HCT116 (cell line): ENCODE results near the gene ACSF2. TPM values are rescaled to one million over a fixed set of nuclear protein-coding genes. Genes with fewer than 3 reads are reported as not detected.

Experiments
- ATAC-seq: fragments of 200-7000 bp; cut with Tn5 transposase; 2 replicates; pipeline ENCODE4 v1.9.1; 2020; ENCODE audit warnings: mild to moderate bottlenecking, moderate library complexity
- BruUV-seq: library from RNA; stranded (reverse); fragments of 400-500 nt; replicated peaks from 2 replicates; lab custom pipeline; 2021; lab: Mats Ljungman, UMichigan
- CTCF ChIA-PET: fragments of 300-600 bp; sonication (Branson Sonifier 250); formaldehyde crosslinking; loops from one replicate; lab custom pipeline; 2021; ENCODE audit warnings: antibody characterized with exemption; lab: Charles Lee
- POLR2A ChIA-PET: fragments of 300-600, 350-600 bp; sonication (Branson Sonifier 250); formaldehyde crosslinking; loops from one replicate; lab custom pipeline; 2021; ENCODE audit warnings: antibody characterized with exemption; lab: Charles Lee
- RAD21 ChIA-PET, 2 experiments: fragments of 300-600 bp; sonication (Branson Sonifier 250); formaldehyde crosslinking; loops; one replicate each; lab custom pipeline; 2023; ENCODE audit warnings: low total read pairs in 2 of 2; ENCODE audit not compliant: uncharacterized antibody in 2 of 2, unreplicated experiment in 2 of 2, low non-redundant PET in 1 of 2; lab: Charles Lee
- DNase-seq: peaks from one replicate; pipeline ENCODE4 v3.0.0-alpha.2; 2010; ENCODE audit warnings: low read depth, low spot score
- H2AFZ ChIP-seq: fragments of 200-600 bp; shearing (Covaris generic), sonication (generic); 2 replicates; pipeline ENCODE4 v1.6.1; 2017; ENCODE audit warnings: low read depth, mixed run types, mixed read lengths, antibody characterized with exemption, low read length; ENCODE audit not compliant: poor library complexity, severe bottlenecking
- H3K27ac ChIP-seq: 2 replicates; pipeline ENCODE4 v1.5.1; 2012; ENCODE audit warnings: low read depth, low read length
- H3K27me3 ChIP-seq: fragments of 200-600 bp; sonication (generic); 2 replicates; pipeline ENCODE4 v1.6.1; 2016; ENCODE audit warnings: mixed run types, low read length, mixed read lengths; ENCODE audit not compliant: insufficient read depth
- H3K36me3 ChIP-seq, 2 experiments: fragments of 200-500 bp in 1 of 2; fragments of 200-600 bp in 1 of 2; sonication (Bioruptor generic) in 1 of 2; sonication (generic) in 1 of 2; 2 replicates each; pipeline versions ENCODE4 v1.5.1 to v1.6.1; 2014 to 2016; ENCODE audit warnings: low read length in 2 of 2, inconsistent platforms in 1 of 2, mixed read lengths in 1 of 2, mixed run types in 1 of 2; ENCODE audit not compliant: insufficient read depth in 2 of 2, control insufficient read depth in 1 of 2
- H3K4me1 ChIP-seq, 2 experiments: fragments of 200-600 bp in 1 of 2; sonication (generic) in 1 of 2; 2 replicates each; pipeline versions ENCODE4 v1.5.1 to v1.6.1; 2012 to 2017; ENCODE audit warnings: low read length in 2 of 2, inconsistent platforms in 1 of 2, mild to moderate bottlenecking in 1 of 2, mixed read lengths in 1 of 2, mixed run types in 1 of 2, moderate library complexity in 1 of 2; ENCODE audit not compliant: insufficient read depth in 2 of 2, control insufficient read depth in 1 of 2
- H3K4me2 ChIP-seq: fragments of 200-600 bp; sonication (generic); 2 replicates; pipeline ENCODE4 v1.6.1; 2017; ENCODE audit warnings: mixed run types, low read length, mixed read lengths
- H3K4me3 ChIP-seq, 2 experiments: fragments of 200-600 bp in 1 of 2; sonication (generic) in 1 of 2; replicated peaks in 1 of 2; 2 replicates each; pipeline ENCODE4 v1.5.1; 2011 to 2016; ENCODE audit warnings: low read length in 2 of 2, control low read depth in 1 of 2, low read depth in 1 of 2, mild to moderate bottlenecking in 1 of 2, mixed read lengths in 1 of 2, mixed run types in 1 of 2
- H3K79me2 ChIP-seq: fragments of 200-600 bp; sonication (generic); 2 replicates; pipeline ENCODE4 v1.6.1; 2017; ENCODE audit warnings: mild to moderate bottlenecking, mixed run types, low read length, moderate library complexity, mixed read lengths; ENCODE audit not compliant: insufficient read depth
- H3K9ac ChIP-seq: fragments of 200-600 bp; sonication (generic); 2 replicates; pipeline ENCODE4 v1.6.1; 2016; ENCODE audit warnings: low read length, mixed read lengths
- H3K9me2 ChIP-seq: fragments of 200-600 bp; sonication (generic), shearing (Covaris generic); 2 replicates; pipeline ENCODE4 v1.6.1; 2017; ENCODE audit warnings: mixed run types, mild to moderate bottlenecking, moderate library complexity; ENCODE audit not compliant: insufficient read depth
- H3K9me3 ChIP-seq, 2 experiments: fragments of 200-500 bp in 1 of 2; fragments of 200-600 bp in 1 of 2; sonication (Bioruptor generic) in 1 of 2; sonication (generic) in 1 of 2; 2 replicates each; pipeline ENCODE4 v1.6.1; 2014 to 2017; ENCODE audit warnings: low read length in 2 of 2, mixed read lengths in 2 of 2, inconsistent platforms in 1 of 2, low read depth in 1 of 2, mild to moderate bottlenecking in 1 of 2, mixed run types in 1 of 2, moderate library complexity in 1 of 2; ENCODE audit not compliant: control insufficient read depth in 1 of 2, insufficient read depth in 1 of 2
- H4K20me1 ChIP-seq: fragments of 200-600 bp; sonication (generic), shearing (Covaris generic); 2 replicates; pipeline ENCODE4 v1.6.1; 2017; ENCODE audit warnings: mixed run types, mild to moderate bottlenecking, moderate library complexity; ENCODE audit not compliant: insufficient read depth
- EGR1 ChIP-seq: IDR thresholded peaks from 2 replicates; pipeline ENCODE4 v1.6.1; 2012; ENCODE audit warnings: low read depth
- EZH2 ChIP-seq: fragments of 200-600 bp; sonication (generic); IDR thresholded peaks from 2 replicates; pipeline ENCODE4 v1.6.1; 2017; ENCODE audit warnings: antibody characterized with exemption, mixed run types
- EZH2phosphoT487 ChIP-seq: fragments of 200-600 bp; IDR thresholded peaks from 2 replicates; pipeline ENCODE4 v1.6.1; 2018; ENCODE audit warnings: antibody characterized with exemption, borderline replicate concordance
- POLR2AphosphoS5 ChIP-seq: IDR thresholded peaks from 2 replicates; pipeline ENCODE4 v1.6.1; 2011; ENCODE audit warnings: mild to moderate bottlenecking, low read depth, low read length, moderate library complexity
- RAD21 ChIP-seq: IDR thresholded peaks from 2 replicates; pipeline ENCODE4 v1.6.1; 2012; ENCODE audit warnings: low read depth, mild to moderate bottlenecking
- SIN3A ChIP-seq: IDR thresholded peaks from 2 replicates; pipeline ENCODE4 v1.6.1; 2012; ENCODE audit warnings: low read depth
- SP1 ChIP-seq: IDR thresholded peaks from 2 replicates; pipeline ENCODE4 v1.6.1; 2012; ENCODE audit warnings: low read depth
- TCF7L2 ChIP-seq: IDR thresholded peaks from 2 replicates; pipeline ENCODE4 v1.7.0; 2011; ENCODE audit warnings: borderline replicate concordance, inconsistent platforms; ENCODE audit not compliant: insufficient read depth, insufficient read length; ENCODE audit errors: extremely low read depth
- intact Hi-C: fragments of 100-400 bp; cut with micrococcal nuclease; formaldehyde crosslinking; loops from 2 replicates; pipeline ENCODE4 v1.10.0; 2022
- total RNA-seq: library from RNA; stranded (reverse); gene quantifications from one replicate; pipeline ENCODE4 v1.2.1, GENCODE V29; 2021; ENCODE audit not compliant: unreplicated experiment
- TF ChIP-seq, protein P1 (sequence below), 3 experiments: fragments of 200-600 bp in 1 of 3; sonication (generic) in 1 of 3; IDR thresholded peaks in 2 of 3; conservative IDR thresholded peaks in 1 of 3; 2 replicates each; pipeline ENCODE4 v1.5.1; 2012 to 2017; ENCODE audit warnings: low read depth in 2 of 3, low read length in 2 of 3, antibody characterized with exemption in 1 of 3, borderline replicate concordance in 1 of 3, control low read depth in 1 of 3, mild to moderate bottlenecking in 1 of 3, mixed read lengths in 1 of 3, mixed run types in 1 of 3, moderate library complexity in 1 of 3; ENCODE audit not compliant: insufficient read depth in 1 of 3
- TF ChIP-seq, protein P2 (sequence below): IDR thresholded peaks from 2 replicates; pipeline ENCODE4 v1.6.1; 2012
- TF ChIP-seq, protein P3 (sequence below): IDR thresholded peaks from 2 replicates; pipeline ENCODE4 v1.6.1; 2012; ENCODE audit warnings: low read depth

Gene ACSF2
- total RNA-seq, 1 experiment from 2014 or later, result 52.4 TPM

DNA sequence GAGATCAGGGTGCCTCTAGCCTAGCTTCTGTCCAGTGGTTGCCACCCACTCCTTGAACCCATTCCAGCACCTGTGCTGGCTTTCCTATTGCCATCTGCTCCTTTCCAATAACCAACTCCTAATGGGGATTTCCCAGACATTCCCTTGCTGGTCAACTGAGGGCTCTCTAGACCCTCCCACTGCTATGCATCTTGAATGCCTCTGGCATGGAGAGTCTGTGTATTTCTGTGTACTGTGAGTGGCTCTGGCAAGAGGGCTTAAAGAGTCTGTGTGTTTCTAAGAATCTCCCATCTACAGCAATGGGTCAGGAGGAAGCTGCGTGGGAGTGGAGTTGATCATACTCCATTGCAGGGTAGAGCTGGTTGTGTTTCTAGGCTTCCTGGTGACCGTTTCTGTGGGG, 95.5 kb downstream of the ACSF2 start:
- POLR2A ChIA-PET, result no interaction called here
- Histone ChIP-seq H3K4me3 (no peak overlapping the region), H2AFZ (no peak overlapping the region), H3K27me3 (no peaks in the 10 kb centered on the region), H3K9me3 (no peaks in the 10 kb centered on the region), H3K79me2 (no peaks in the 10 kb centered on the region), H3K9me2 (no peaks in the 10 kb centered on the region), H3K4me2 (no peak overlapping the region), H4K20me1 (no peaks in the 10 kb centered on the region), H3K36me3 (no peaks in the 10 kb centered on the region), H3K4me1 (peaks cover 0 to 6% of the 10 kb centered on the region in 2 experiments; a peak in 1 of 4 replicates), H3K27ac (no peak overlapping the region), H3K9ac (no peak overlapping the region)
- RAD21 ChIA-PET, result interaction anchor here in 1 of 2 experiments (0.6 kb wide), 1 partner anchor 143 kb away, joined by 5 read pairs; no protein-coding TSS in a partner anchor
- BruUV-seq, result no TSS peak
- TF ChIP-seq, protein P1, sequence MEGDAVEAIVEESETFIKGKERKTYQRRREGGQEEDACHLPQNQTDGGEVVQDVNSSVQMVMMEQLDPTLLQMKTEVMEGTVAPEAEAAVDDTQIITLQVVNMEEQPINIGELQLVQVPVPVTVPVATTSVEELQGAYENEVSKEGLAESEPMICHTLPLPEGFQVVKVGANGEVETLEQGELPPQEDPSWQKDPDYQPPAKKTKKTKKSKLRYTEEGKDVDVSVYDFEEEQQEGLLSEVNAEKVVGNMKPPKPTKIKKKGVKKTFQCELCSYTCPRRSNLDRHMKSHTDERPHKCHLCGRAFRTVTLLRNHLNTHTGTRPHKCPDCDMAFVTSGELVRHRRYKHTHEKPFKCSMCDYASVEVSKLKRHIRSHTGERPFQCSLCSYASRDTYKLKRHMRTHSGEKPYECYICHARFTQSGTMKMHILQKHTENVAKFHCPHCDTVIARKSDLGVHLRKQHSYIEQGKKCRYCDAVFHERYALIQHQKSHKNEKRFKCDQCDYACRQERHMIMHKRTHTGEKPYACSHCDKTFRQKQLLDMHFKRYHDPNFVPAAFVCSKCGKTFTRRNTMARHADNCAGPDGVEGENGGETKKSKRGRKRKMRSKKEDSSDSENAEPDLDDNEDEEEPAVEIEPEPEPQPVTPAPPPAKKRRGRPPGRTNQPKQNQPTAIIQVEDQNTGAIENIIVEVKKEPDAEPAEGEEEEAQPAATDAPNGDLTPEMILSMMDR (IDR thresholded peaks at IDR 0.05 in 2 of 3, conservative IDR thresholded peaks at IDR 0.05 in 1 of 3; ENCODE audit: borderline replicate concordance in 1 of 3, insufficient read depth in 1 of 3, low read depth in 2 of 3, low read length in 2 of 3), result no peak
- TF ChIP-seq SIN3A (no peak), EZH2phosphoT487 (no peak), EGR1 (no peak), TCF7L2 (no peak), EZH2 (no peak)
- TF ChIP-seq, protein P2, sequence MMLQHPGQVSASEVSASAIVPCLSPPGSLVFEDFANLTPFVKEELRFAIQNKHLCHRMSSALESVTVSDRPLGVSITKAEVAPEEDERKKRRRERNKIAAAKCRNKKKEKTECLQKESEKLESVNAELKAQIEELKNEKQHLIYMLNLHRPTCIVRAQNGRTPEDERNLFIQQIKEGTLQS, result no peak
- CTCF ChIA-PET, result interaction anchor here (1.0 kb wide), 1 partner anchor 21 kb away, joined by 3 read pairs; no protein-coding TSS in a partner anchor
- DNase-seq (no peak), ATAC-seq (no peak)
- intact Hi-C loops, result no loop called here

DNA sequence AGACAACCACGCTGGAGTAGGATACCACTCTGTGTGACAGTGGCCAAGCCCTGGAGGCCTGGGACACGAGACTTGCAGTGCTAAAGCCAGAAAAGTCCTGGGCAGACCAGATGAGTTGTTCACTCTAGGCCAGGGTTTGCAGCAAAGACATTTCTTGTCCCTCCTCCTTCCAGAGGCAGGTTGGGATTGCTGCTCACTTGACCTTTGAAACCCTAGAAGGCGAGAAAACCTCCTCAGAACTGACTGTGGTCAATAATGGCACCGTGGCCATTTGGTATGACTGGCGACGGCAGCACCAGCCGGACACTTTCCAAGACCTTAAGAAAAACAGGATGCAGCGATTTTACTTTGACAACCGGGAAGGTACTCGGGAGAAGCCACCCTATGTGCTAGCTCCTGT, 96.7 kb downstream of the ACSF2 start:
- Histone ChIP-seq H4K20me1 (no peaks in the 10 kb centered on the region), H3K4me1 (peaks cover 0 to 4% of the 10 kb centered on the region in 2 experiments; a peak in 1 of 4 replicates), H3K9me2 (no peaks in the 10 kb centered on the region), H3K27me3 (no peaks in the 10 kb centered on the region), H2AFZ (no peak overlapping the region), H3K9me3 (no peaks in the 10 kb centered on the region), H3K79me2 (no peaks in the 10 kb centered on the region), H3K4me2 (no peak overlapping the region), H3K36me3 (no peaks in the 10 kb centered on the region), H3K4me3 (no peak overlapping the region), H3K9ac (no peak overlapping the region), H3K27ac (no peak overlapping the region)
- ATAC-seq (no peak), DNase-seq (no peak)
- CTCF ChIA-PET, result no interaction called here
- BruUV-seq, result no TSS peak
- intact Hi-C loops, result no loop called here
- POLR2A ChIA-PET, result no interaction called here
- RAD21 ChIA-PET, result no interaction called here
- TF ChIP-seq SP1 (no peak), RAD21 (no peak), POLR2AphosphoS5 (no peak), TCF7L2 (no peak), EZH2 (no peak)
- TF ChIP-seq, protein P3, sequence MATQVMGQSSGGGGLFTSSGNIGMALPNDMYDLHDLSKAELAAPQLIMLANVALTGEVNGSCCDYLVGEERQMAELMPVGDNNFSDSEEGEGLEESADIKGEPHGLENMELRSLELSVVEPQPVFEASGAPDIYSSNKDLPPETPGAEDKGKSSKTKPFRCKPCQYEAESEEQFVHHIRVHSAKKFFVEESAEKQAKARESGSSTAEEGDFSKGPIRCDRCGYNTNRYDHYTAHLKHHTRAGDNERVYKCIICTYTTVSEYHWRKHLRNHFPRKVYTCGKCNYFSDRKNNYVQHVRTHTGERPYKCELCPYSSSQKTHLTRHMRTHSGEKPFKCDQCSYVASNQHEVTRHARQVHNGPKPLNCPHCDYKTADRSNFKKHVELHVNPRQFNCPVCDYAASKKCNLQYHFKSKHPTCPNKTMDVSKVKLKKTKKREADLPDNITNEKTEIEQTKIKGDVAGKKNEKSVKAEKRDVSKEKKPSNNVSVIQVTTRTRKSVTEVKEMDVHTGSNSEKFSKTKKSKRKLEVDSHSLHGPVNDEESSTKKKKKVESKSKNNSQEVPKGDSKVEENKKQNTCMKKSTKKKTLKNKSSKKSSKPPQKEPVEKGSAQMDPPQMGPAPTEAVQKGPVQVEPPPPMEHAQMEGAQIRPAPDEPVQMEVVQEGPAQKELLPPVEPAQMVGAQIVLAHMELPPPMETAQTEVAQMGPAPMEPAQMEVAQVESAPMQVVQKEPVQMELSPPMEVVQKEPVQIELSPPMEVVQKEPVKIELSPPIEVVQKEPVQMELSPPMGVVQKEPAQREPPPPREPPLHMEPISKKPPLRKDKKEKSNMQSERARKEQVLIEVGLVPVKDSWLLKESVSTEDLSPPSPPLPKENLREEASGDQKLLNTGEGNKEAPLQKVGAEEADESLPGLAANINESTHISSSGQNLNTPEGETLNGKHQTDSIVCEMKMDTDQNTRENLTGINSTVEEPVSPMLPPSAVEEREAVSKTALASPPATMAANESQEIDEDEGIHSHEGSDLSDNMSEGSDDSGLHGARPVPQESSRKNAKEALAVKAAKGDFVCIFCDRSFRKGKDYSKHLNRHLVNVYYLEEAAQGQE, result no peak
- TF ChIP-seq, protein P2, result no peak
- TF ChIP-seq, all 23 proteins: peak for 0
